Lung (tissue), 12 donors: ENCODE data around the gene POMGNT2. TPM values are rescaled to one million over a fixed set of nuclear protein-coding genes. Genes with fewer than 3 reads are reported as not detected.

ENCODE experiments used
- ATAC-seq: fragments of 200-7000 bp; cut with Tn5 transposase; one replicate; pipeline ENCODE4 v1.9.1; 2020; ENCODE audit warnings: moderate number of reproducible peaks; ENCODE audit not compliant: insufficient read depth, low FRiP score
- DNase-seq, 3 donors: peaks; one replicate each; pipeline ENCODE4 v3.0.0-alpha.2; 2013 to 2017
- H3K27ac ChIP-seq, 2 donors: one replicate each; pipeline ENCODE4 v1.5.1; 2013; ENCODE audit warnings: mild to moderate bottlenecking in 2 of 2, moderate library complexity in 2 of 2, control low read depth in 1 of 2, inconsistent platforms in 1 of 2, low read depth in 1 of 2, low read length in 1 of 2
- H3K27me3 ChIP-seq, 3 donors: one replicate each; pipeline ENCODE4 v1.5.1; 2013; ENCODE audit warnings: low read length in 2 of 3; ENCODE audit not compliant: control insufficient read depth in 3 of 3, insufficient read depth in 3 of 3
- H3K36me3 ChIP-seq, 4 donors: one replicate each; pipeline ENCODE4 v1.5.1; 2013; ENCODE audit warnings: low read length in 4 of 4, mild to moderate bottlenecking in 1 of 4, moderate library complexity in 1 of 4; ENCODE audit not compliant: control insufficient read depth in 4 of 4, insufficient read depth in 4 of 4
- H3K4me1 ChIP-seq, 5 donors: one replicate each; pipeline ENCODE4 v1.5.1; 2013; ENCODE audit warnings: low read length in 5 of 5, mild to moderate bottlenecking in 2 of 5, moderate library complexity in 1 of 5; ENCODE audit not compliant: control insufficient read depth in 5 of 5, insufficient read depth in 5 of 5
- H3K4me3 ChIP-seq: one replicate; pipeline ENCODE4 v1.5.1; 2013; ENCODE audit warnings: mild to moderate bottlenecking, control low read depth, moderate library complexity
- H3K9ac ChIP-seq, 2 donors: one replicate each; pipeline ENCODE4 v1.5.1; 2013; ENCODE audit warnings: low read length in 2 of 2, control low read depth in 1 of 2; ENCODE audit not compliant: insufficient read depth in 1 of 2
- H3K9me3 ChIP-seq, 4 donors: one replicate each; pipeline ENCODE4 v1.5.1; 2013; ENCODE audit warnings: low read length in 3 of 4, mild to moderate bottlenecking in 1 of 4, moderate library complexity in 1 of 4; ENCODE audit not compliant: control insufficient read depth in 4 of 4, insufficient read depth in 3 of 4
- CTCF ChIP-seq: IDR thresholded peaks from 2 replicates; pipeline ENCODE4 v1.5.1; 2012; ENCODE audit warnings: mild to moderate bottlenecking; ENCODE audit errors: control extremely low read depth, extremely low read depth
- WGBS, 2 donors: extraction: QIAGEN DNeasy Blood & Tissue Kit; methylation state at CpG; one replicate each; pipeline ENCODE4 v1.1.7; 2013; 5-methylcytosine and 5-hydroxymethylcytosine counted together
- polyA plus RNA-seq, 2 donors: library from polyadenylated mRNA; stranded (reverse); fragments of 200-250 nt; gene quantifications; one replicate each; pipeline ENCODE4 v1.2.1, GENCODE V29; 2013
- total RNA-seq, 2 donors: library from RNA; depleted of rRNA in 1 of 2; stranded (reverse); fragments of >200 nt in 1 of 2; gene quantifications; one replicate each; pipeline ENCODE4 v1.2.1, GENCODE V29; 2014 to 2021
- donor health status: control.
- donor health status: control.
- donor health status: Bipolar disorder and iron deficiency.
- donor health status: healthy.
- donor health status: DM: yes; HTN: yes; CAD: no.

Gene POMGNT2
- total and polyA plus RNA-seq, 4 donors: 5.8 to 15.7 (median 13.1) TPM

- no peak for ATAC-seq
- no peaks in the 10 kb centered on the region for H3K27me3 ChIP-seq
- no peaks in the 10 kb centered on the region for H3K4me1 ChIP-seq
- no peaks in the 10 kb centered on the region for H3K36me3 ChIP-seq
- WGBS, 2 donors: 87 to 94% methylated on average over 3 of the region's 3 CpGs
- H3K4me3 ChIP-seq: no peak overlapping the region
- no peak overlapping the region for H3K27ac ChIP-seq
- H3K9ac ChIP-seq: no peak overlapping the region
- no peak for TF ChIP-seq CTCF
- no peak for DNase-seq
- H3K9me3 ChIP-seq: peaks cover 0 to 5% (median 2%) of the 10 kb centered on the region in 4 donors
These were observed 26.3 kb upstream of the POMGNT2 start for GRCh38 chr3:43132193-43132592.

- TF ChIP-seq CTCF: no peak
- ATAC-seq: peak; percentile 25
- no peak overlapping the region for H3K4me3 ChIP-seq
- peak in 1 of 3 donors; percentile 14 for DNase-seq
- H3K27ac ChIP-seq: no peak overlapping the region
- H3K27me3 ChIP-seq: no peaks in the 10 kb centered on the region
- no peaks in the 10 kb centered on the region for H3K36me3 ChIP-seq
- H3K4me1 ChIP-seq: no peaks in the 10 kb centered on the region
- peaks cover 0 to 2% (median 0%) of the 10 kb centered on the region in 4 donors for H3K9me3 ChIP-seq
- no peak overlapping the region for H3K9ac ChIP-seq
These were observed 22.6 kb upstream of the POMGNT2 start for GRCh38 chr3:43128464-43128863.

- no peak for TF ChIP-seq CTCF
- ATAC-seq: no peak
- Histone ChIP-seq H3K9ac (no peak overlapping the region), H3K4me1 (no peaks in the 10 kb centered on the region), H3K4me3 (no peak overlapping the region), H3K9me3 (peaks cover 0 to 5% (median 0%) of the 10 kb centered on the region in 4 donors), H3K36me3 (no peaks in the 10 kb centered on the region), H3K27ac (no peak overlapping the region), H3K27me3 (no peaks in the 10 kb centered on the region)
- no peak for DNase-seq
- WGBS, 2 donors: 83 to 91% methylated on average over 3 of the region's 3 CpGs
These were observed 20.7 kb upstream of the POMGNT2 start for GRCh38 chr3:43126536-43126935.

GRCh38 chr3:43123895-43124294 lies 18.0 kb upstream of the POMGNT2 start:
- H3K27ac ChIP-seq: no peak overlapping the region
- H3K27me3 ChIP-seq: no peaks in the 10 kb centered on the region
- ATAC-seq (no peak), DNase-seq (no peak)
- H3K9me3 ChIP-seq: peaks cover 0 to 5% (median 0%) of the 10 kb centered on the region in 4 donors
- H3K4me1 ChIP-seq: no peaks in the 10 kb centered on the region
- H3K36me3 ChIP-seq: no peaks in the 10 kb centered on the region
- no peak overlapping the region for H3K9ac ChIP-seq
- no peak overlapping the region for H3K4me3 ChIP-seq
- TF ChIP-seq CTCF: no peak
